K562 (cell line): ENCODE results near the gene LRP1. TPM values are rescaled to one million over a fixed set of nuclear protein-coding genes. Genes with fewer than 3 reads are reported as not detected.

ENCODE experiments used
- CC2D1A ChIP-seq: fragments of 450-650 bp; IDR thresholded peaks from 2 replicates; pipeline ENCODE4 v1.6.1; 2017; ENCODE audit warnings: mild to moderate bottlenecking
- ELK1 ChIP-seq: sonication (generic); formaldehyde crosslinking; IDR thresholded peaks from 2 replicates; pipeline ENCODE4 v1.8.1; 2022; ENCODE audit warnings: missing genetic modification reagents
- HNRNPL ChIP-seq: fragments of 200-400 bp; formaldehyde crosslinking; IDR thresholded peaks from 2 replicates; pipeline ENCODE4 v1.6.1; 2017; ENCODE audit warnings: low read depth, mild to moderate bottlenecking, low read length
- ILF3 ChIP-seq: fragments of 450-650 bp; IDR thresholded peaks from 2 replicates; pipeline ENCODE4 v1.6.1; 2018; ENCODE audit warnings: antibody characterized with exemption, mild to moderate bottlenecking, moderate library complexity, borderline replicate concordance
- KDM2B ChIP-seq: fragments of 250-450 bp; sonication (Bioruptor Pico); IDR thresholded peaks from 2 replicates; pipeline ENCODE4 v1.8.0; 2021; ENCODE audit warnings: mild to moderate bottlenecking, moderate library complexity
- MAFF ChIP-seq: IDR thresholded peaks from 2 replicates; pipeline ENCODE4 v1.6.1; 2012; ENCODE audit warnings: low read length, improper control_type of control experiment
- MECOM ChIP-seq: fragments of 250-450 bp; sonication (Bioruptor Pico); IDR thresholded peaks from 2 replicates; pipeline ENCODE4 v1.8.0; 2022; ENCODE audit warnings: inconsistent platforms
- NCOA4 ChIP-seq: fragments of 450-650 bp; IDR thresholded peaks from 2 replicates; pipeline ENCODE4 v1.6.1; 2018; ENCODE audit warnings: mild to moderate bottlenecking; ENCODE audit not compliant: partially characterized antibody
- NELFE ChIP-seq: IDR thresholded peaks from 2 replicates; pipeline ENCODE4 v1.6.1; 2011; ENCODE audit warnings: mild to moderate bottlenecking; ENCODE audit not compliant: insufficient read depth, insufficient read length
- PPARD ChIP-seq: fragments of 250-450 bp; sonication (Bioruptor Pico); IDR thresholded peaks from 2 replicates; pipeline ENCODE4 v1.8.0; 2022; ENCODE audit warnings: inconsistent platforms, mild to moderate bottlenecking, moderate library complexity
- RAD51 ChIP-seq: fragments of 450-650 bp; IDR thresholded peaks from 2 replicates; pipeline ENCODE4 v1.7.1; 2016; ENCODE audit warnings: low read depth, mild to moderate bottlenecking, borderline replicate concordance
- SAFB2 ChIP-seq: fragments of 200-400 bp; formaldehyde crosslinking; IDR thresholded peaks from 2 replicates; pipeline ENCODE4 v1.6.1; 2018; ENCODE audit warnings: borderline replicate concordance, low read length, low read depth, moderate library complexity; ENCODE audit not compliant: severe bottlenecking
- SMARCC2 ChIP-seq: fragments of 450-650 bp; IDR thresholded peaks from 2 replicates; pipeline ENCODE4 v1.6.1; 2017; ENCODE audit warnings: antibody characterized with exemption, moderate library complexity, mild to moderate bottlenecking, low read depth
- STAT6 ChIP-seq: sonication (generic); formaldehyde crosslinking; IDR thresholded peaks from 2 replicates; pipeline ENCODE4 v1.8.1; 2023; ENCODE audit warnings: mild to moderate bottlenecking, missing genetic modification reagents
- TCF7L2 ChIP-seq: fragments of 150-350 bp; IDR thresholded peaks from 2 replicates; pipeline ENCODE4 v1.6.1; 2016; ENCODE audit warnings: low read depth, mild to moderate bottlenecking, low read length, moderate library complexity
- ZBTB33 ChIP-seq: sonication (generic); formaldehyde crosslinking; IDR thresholded peaks from 2 replicates; pipeline ENCODE4 v1.8.1; 2023; ENCODE audit warnings: mild to moderate bottlenecking, missing genetic modification reagents
- ZKSCAN8 ChIP-seq: fragments of 200-800 bp; sonication (Bioruptor generic); IDR thresholded peaks from 2 replicates; pipeline ENCODE4 v1.6.1; 2016; ENCODE audit warnings: missing genetic modification characterization, missing compliant biosample characterization
- ZNF165 ChIP-seq: fragments of 250-450 bp; sonication (Bioruptor Pico); IDR thresholded peaks from 2 replicates; pipeline ENCODE4 v1.4.0; 2020; ENCODE audit warnings: borderline replicate concordance
- ZNF224 ChIP-seq: sonication (generic); formaldehyde crosslinking; IDR thresholded peaks from 2 replicates; pipeline ENCODE4 v1.8.0; 2022; ENCODE audit warnings: mild to moderate bottlenecking, missing genetic modification reagents
- ZNF707 ChIP-seq: fragments of 250-450 bp; sonication (Bioruptor Pico); conservative IDR thresholded peaks from 2 replicates; pipeline ENCODE4 v1.8.0; 2022; ENCODE audit warnings: inconsistent platforms, mild to moderate bottlenecking, moderate library complexity
- polyA plus RNA-seq, 8 experiments: library from polyadenylated mRNA; depleted of rRNA in 4 of 8; stranded (reverse) in 5 of 8; unstranded in 3 of 8; fragments of >200 nt; fragmentation: Nextera tagmentation in 2 of 8; fragmentation: Illumina TruSeq in 1 of 8; extraction: Ambion mirVana in 2 of 8; extraction: Trizol in 1 of 8; gene quantifications; 2 replicates each; pipeline versions ENCODE4 v1.2.1 to v1.2.3, GENCODE V29; 2011 to 2014; ENCODE audit warnings: inconsistent platforms in 1 of 8, missing spikeins in 1 of 8
- total RNA-seq, 7 experiments: library from RNA; depleted of rRNA in 6 of 7; stranded (reverse); fragments of >200 nt in 6 of 7; fragmentation: Illumina TruSeq in 2 of 7; extraction: Trizol in 2 of 7; gene quantifications; 2 replicates each; pipeline versions ENCODE4 v1.2.1 to v1.2.3, GENCODE V29; 2011 to 2021; ENCODE audit warnings: low replicate concordance in 1 of 7
- TF ChIP-seq, protein P1 (sequence below), 2 experiments: fragments of 200-800 bp in 1 of 2; sonication (Bioruptor generic) in 1 of 2; sonication (generic) in 1 of 2; formaldehyde crosslinking in 1 of 2; IDR thresholded peaks in 1 of 2; conservative IDR thresholded peaks in 1 of 2; 2 replicates each; pipeline versions ENCODE4 v1.5.0 to v1.6.1; 2016 to 2020; ENCODE audit warnings: missing compliant biosample characterization in 1 of 2, missing genetic modification characterization in 1 of 2, missing genetic modification reagents in 1 of 2

LRP1 gene
- total and polyA plus RNA-seq, 9 of the 15 experiments (the other 6 are each of a cell fraction or from before 2014, with no cell fraction given) = 0.04 to 0.64 (median 0.19) TPM; not detected in 2

GRCh38 chr12:57110104-57111030 lies 17.9 kb upstream of the LRP1 start (continued):
- no peak for TF ChIP-seq ZBTB33 (CRISPR knock-in tag)
- TF ChIP-seq ZNF224 (CRISPR knock-in tag) = no peak
- no peak for TF ChIP-seq TCF7L2
- TF ChIP-seq SAFB2 = no peak
- no peak for TF ChIP-seq CC2D1A
- TF ChIP-seq STAT6 (CRISPR knock-in tag) = no peak
- no peak for TF ChIP-seq KDM2B (CRISPR knock-in tag)
- no peak for TF ChIP-seq ZNF165 (CRISPR knock-in tag)
- no peak for TF ChIP-seq NCOA4
- no peak for TF ChIP-seq ZKSCAN8
- no peak for TF ChIP-seq ILF3
- no peak for TF ChIP-seq HNRNPL
- no peak for TF ChIP-seq ZNF707 (CRISPR knock-in tag)
- no peak for TF ChIP-seq NELFE
- TF ChIP-seq SMARCC2 = no peak
- no peak for TF ChIP-seq RAD51
- no peak for TF ChIP-seq PPARD (CRISPR knock-in tag)
- no peak for TF ChIP-seq ELK1 (CRISPR knock-in tag)
- TF ChIP-seq MAFF = no peak
- TF ChIP-seq, protein P1, sequence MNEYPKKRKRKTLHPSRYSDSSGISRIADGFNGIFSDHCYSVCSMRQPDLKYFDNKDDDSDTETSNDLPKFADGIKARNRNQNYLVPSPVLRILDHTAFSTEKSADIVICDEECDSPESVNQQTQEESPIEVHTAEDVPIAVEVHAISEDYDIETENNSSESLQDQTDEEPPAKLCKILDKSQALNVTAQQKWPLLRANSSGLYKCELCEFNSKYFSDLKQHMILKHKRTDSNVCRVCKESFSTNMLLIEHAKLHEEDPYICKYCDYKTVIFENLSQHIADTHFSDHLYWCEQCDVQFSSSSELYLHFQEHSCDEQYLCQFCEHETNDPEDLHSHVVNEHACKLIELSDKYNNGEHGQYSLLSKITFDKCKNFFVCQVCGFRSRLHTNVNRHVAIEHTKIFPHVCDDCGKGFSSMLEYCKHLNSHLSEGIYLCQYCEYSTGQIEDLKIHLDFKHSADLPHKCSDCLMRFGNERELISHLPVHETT (CRISPR knock-in tag; conservative IDR thresholded peaks at IDR 0.05 in 1 of 2, IDR thresholded peaks at IDR 0.05 in 1 of 2) = no peak
- TF ChIP-seq MECOM (CRISPR knock-in tag) = no peak
